Measurements from ENCODE around the gene RAD51AP1. TPM values are rescaled to one million over a fixed set of nuclear protein-coding genes. Genes with fewer than 3 reads are reported as not detected.

Gene RAD51AP1, protein sequence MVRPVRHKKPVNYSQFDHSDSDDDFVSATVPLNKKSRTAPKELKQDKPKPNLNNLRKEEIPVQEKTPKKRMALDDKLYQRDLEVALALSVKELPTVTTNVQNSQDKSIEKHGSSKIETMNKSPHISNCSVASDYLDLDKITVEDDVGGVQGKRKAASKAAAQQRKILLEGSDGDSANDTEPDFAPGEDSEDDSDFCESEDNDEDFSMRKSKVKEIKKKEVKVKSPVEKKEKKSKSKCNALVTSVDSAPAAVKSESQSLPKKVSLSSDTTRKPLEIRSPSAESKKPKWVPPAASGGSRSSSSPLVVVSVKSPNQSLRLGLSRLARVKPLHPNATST
- total RNA-seq (2022) = 86.2 and 87.4 TPM in 2 replicates
- Bru-seq, nascent RNA = percentile 95 among the genes with signal in this experiment
- percentile 95 among the genes with signal in this experiment for BruChase-seq, experiment 1, labeled RNA remaining after a 2-hour chase
- BruChase-seq, experiment 2, labeled RNA remaining after a 6-hour chase = percentile 93 among the genes with signal in this experiment
- long read RNA-seq, transcript RAD51AP1-201 (10 exons, 2,163 nt) = minor isoform, 8 of 131 reads
- long read RNA-seq, transcript RAD51AP1-202 (9 exons, 2,113 nt) = major isoform, 82 of 131 reads
- long read RNA-seq, partial matches to known transcripts = 2 of 131 reads
- long read RNA-seq, other reads (novel, unspliced or antisense) = 36 of 131 reads

DNA sequence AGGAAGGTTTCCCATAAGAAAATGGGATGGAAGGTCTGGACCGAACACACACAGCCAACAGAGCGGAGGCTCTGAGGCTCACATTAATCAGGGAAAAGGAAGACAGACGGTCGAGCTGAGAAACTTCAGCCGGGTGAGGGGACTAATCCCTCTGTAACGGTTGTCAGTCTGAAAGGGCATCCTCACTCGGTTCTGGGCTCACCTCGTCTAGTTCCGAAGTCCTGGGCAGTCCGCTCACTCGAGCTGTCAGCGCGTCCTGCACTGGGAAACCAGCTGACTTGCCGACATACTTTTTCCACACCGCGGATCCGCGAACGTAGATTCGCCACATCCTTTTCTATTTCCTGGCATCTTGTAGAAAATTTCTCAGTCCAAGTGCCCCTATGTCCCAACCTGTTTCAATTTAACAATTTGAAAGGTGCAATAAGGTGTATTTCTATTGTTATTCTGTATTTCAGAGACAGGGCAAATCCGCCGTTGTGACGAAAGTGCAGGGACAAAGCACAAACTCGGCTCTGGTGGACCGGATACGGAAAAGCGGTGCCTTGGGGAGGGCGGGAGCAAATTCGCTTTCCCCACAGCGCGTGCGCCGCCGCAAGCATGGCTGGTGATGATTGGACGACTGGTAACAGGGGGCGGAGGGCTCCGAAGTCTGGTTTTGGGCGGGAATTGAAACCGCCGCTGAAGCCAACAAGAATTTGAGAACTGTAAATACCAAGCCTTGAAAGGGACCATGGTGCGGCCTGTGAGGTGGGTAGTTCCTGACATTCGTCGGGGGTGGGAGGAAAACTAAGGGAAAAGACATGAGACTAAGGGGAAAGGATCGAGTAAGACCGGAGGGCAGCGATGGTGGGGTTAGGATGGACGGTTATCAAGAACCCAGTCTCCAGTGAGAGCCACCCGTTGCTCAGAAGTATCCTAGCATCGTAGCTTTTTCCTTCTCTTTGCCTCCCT lies at the start of gene RAD51AP1:
TSS of gene RAD51AP1 (plus strand) at position 684 of the 954 bp plus-strand sequence. CDS start at position 734, 50 bp downstream.
- H3K36me3 ChIP-seq (ENCODE audit: control insufficient read depth, insufficient read depth, low read length) = no peaks in the 10 kb centered on the region
- Mint-ChIP-seq H3K4me3 (ENCODE audit: unreplicated experiment) (peak within 1 kb of the TSS; percentile 89), H3K27me3 (ENCODE audit: insufficient read depth, unreplicated experiment) (no peaks in the 10 kb centered on the region), H3K36me3 (ENCODE audit: insufficient read depth, unreplicated experiment) (peaks cover 24% of the 10 kb centered on the region), H3K27ac (ENCODE audit: unreplicated experiment) (peak within 1 kb of the TSS; percentile 93), H3K9me3 (ENCODE audit: unreplicated experiment) (no peaks in the 10 kb centered on the region), H3K4me1 (ENCODE audit: low read depth, unreplicated experiment) (peaks cover 9% of the 10 kb centered on the region)
- BruUV-seq (replicated peaks) = no TSS peak
- peak within 1 kb of the TSS; percentile 72 for H3K4me3 ChIP-seq (ENCODE audit: low read depth, low read length)
- TF ChIP-seq, protein P1, sequence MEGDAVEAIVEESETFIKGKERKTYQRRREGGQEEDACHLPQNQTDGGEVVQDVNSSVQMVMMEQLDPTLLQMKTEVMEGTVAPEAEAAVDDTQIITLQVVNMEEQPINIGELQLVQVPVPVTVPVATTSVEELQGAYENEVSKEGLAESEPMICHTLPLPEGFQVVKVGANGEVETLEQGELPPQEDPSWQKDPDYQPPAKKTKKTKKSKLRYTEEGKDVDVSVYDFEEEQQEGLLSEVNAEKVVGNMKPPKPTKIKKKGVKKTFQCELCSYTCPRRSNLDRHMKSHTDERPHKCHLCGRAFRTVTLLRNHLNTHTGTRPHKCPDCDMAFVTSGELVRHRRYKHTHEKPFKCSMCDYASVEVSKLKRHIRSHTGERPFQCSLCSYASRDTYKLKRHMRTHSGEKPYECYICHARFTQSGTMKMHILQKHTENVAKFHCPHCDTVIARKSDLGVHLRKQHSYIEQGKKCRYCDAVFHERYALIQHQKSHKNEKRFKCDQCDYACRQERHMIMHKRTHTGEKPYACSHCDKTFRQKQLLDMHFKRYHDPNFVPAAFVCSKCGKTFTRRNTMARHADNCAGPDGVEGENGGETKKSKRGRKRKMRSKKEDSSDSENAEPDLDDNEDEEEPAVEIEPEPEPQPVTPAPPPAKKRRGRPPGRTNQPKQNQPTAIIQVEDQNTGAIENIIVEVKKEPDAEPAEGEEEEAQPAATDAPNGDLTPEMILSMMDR (IDR thresholded peaks at IDR 0.05; ENCODE audit: insufficient read depth in 1 of 2, low read depth in 1 of 2, low read length in 1 of 2, severe bottlenecking in 1 of 2, unreplicated experiment in 1 of 2) = no peak
- POLR2A ChIA-PET = interaction anchor here (0.7 kb wide), 1 partner anchor 649 kb away, joined by 5 read pairs; no protein-coding TSS in a partner anchor
- intact Hi-C loops (cut with micrococcal nuclease; ENCODE audit: unreplicated experiment) = no loop called here
- peak; percentile 98 to 99 for DNase-seq
- no peaks in the 10 kb centered on the region for H3K9me3 ChIP-seq
- CTCF ChIA-PET = no interaction called here
- no peaks in the 10 kb centered on the region for H3K27me3 ChIP-seq (replicated peaks; ENCODE audit: control insufficient read depth, insufficient read depth, low read length)
- H3K4me1 ChIP-seq = peaks cover 7% of the 10 kb centered on the region

DNA sequence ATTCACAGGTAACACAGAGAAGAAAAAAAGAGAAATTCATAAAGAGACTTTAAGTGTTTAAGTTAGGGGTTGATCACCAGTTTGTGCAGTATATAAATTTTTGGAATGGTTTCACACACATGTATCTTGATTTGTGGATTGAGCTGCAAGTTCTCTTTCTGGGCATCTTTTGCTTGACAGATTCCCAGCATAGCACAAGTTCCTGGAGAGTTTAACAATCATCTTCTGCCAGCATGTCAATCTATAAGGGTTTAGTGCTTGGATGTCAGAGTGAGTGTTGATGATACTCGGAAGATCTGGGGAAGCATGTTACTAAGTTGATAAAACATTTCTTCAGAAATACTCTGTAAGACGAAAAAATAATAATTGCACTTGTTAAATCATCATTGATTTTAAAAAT lies 49.1 kb upstream of the RAD51AP1 start:
- intact Hi-C loops (cut with micrococcal nuclease; ENCODE audit: unreplicated experiment) = no loop called here
- Mint-ChIP-seq H3K9me3 (ENCODE audit: unreplicated experiment) (no peaks in the 10 kb centered on the region), H3K4me3 (ENCODE audit: unreplicated experiment) (no peak overlapping the region), H3K27me3 (ENCODE audit: insufficient read depth, unreplicated experiment) (no peaks in the 10 kb centered on the region), H3K27ac (ENCODE audit: unreplicated experiment) (no peak overlapping the region), H3K4me1 (ENCODE audit: low read depth, unreplicated experiment) (no peaks in the 10 kb centered on the region), H3K36me3 (ENCODE audit: insufficient read depth, unreplicated experiment) (peaks cover 14% of the 10 kb centered on the region)
- POLR2A ChIA-PET = no interaction called here
- Histone ChIP-seq H3K36me3 (ENCODE audit: control insufficient read depth, insufficient read depth, low read length) (peaks cover 2% of the 10 kb centered on the region; the same call in 1 of the 2 replicates), H3K4me1 (no peaks in the 10 kb centered on the region), H3K9me3 (no peaks in the 10 kb centered on the region), H3K4me3 (ENCODE audit: low read depth, low read length) (no peak overlapping the region), H3K27me3 (replicated peaks; ENCODE audit: control insufficient read depth, insufficient read depth, low read length) (no peaks in the 10 kb centered on the region)
- CTCF ChIA-PET = no interaction called here
- TF ChIP-seq, protein P1 (IDR thresholded peaks at IDR 0.05; ENCODE audit: insufficient read depth in 1 of 2, low read depth in 1 of 2, low read length in 1 of 2, severe bottlenecking in 1 of 2, unreplicated experiment in 1 of 2) = no peak
- no peak for DNase-seq
- no TSS peak for BruUV-seq (replicated peaks)

DNA sequence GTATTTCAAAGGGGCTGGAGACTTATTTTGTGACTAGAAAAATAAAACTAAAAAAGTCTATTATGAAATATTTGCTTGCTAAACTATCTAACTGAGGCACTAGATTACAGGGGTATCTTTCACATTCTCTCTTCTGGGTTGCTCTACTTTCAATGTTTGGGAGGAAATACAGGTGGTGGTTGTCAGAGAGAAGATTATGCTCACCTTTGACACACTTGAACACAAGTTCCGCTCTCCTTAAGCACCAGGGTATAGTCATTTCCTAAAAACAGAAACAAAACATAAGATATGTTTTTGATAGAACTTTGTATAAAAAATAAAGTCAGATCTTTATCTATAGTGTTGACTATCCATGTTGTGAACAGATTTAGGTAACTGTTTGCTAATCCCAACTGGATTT lies 47.7 kb upstream of the RAD51AP1 start:
- intact Hi-C loops (cut with micrococcal nuclease; ENCODE audit: unreplicated experiment) = no loop called here
- H3K4me1 ChIP-seq = no peaks in the 10 kb centered on the region
- Mint-ChIP-seq H3K27me3 (ENCODE audit: insufficient read depth, unreplicated experiment) (no peaks in the 10 kb centered on the region), H3K4me1 (ENCODE audit: low read depth, unreplicated experiment) (no peaks in the 10 kb centered on the region), H3K9me3 (ENCODE audit: unreplicated experiment) (no peaks in the 10 kb centered on the region), H3K36me3 (ENCODE audit: insufficient read depth, unreplicated experiment) (peaks cover 14% of the 10 kb centered on the region), H3K27ac (ENCODE audit: unreplicated experiment) (no peak overlapping the region), H3K4me3 (ENCODE audit: unreplicated experiment) (no peak overlapping the region)
- H3K27me3 ChIP-seq (replicated peaks; ENCODE audit: control insufficient read depth, insufficient read depth, low read length) = no peaks in the 10 kb centered on the region
- no peak overlapping the region for H3K4me3 ChIP-seq (ENCODE audit: low read depth, low read length)
- no peaks in the 10 kb centered on the region for H3K9me3 ChIP-seq
- ChIA-PET POLR2A (no interaction called here), CTCF (no interaction called here)
- BruUV-seq (replicated peaks) = no TSS peak
- TF ChIP-seq, protein P1 (IDR thresholded peaks at IDR 0.05; ENCODE audit: insufficient read depth in 1 of 2, low read depth in 1 of 2, low read length in 1 of 2, severe bottlenecking in 1 of 2, unreplicated experiment in 1 of 2) = no peak
- no peak for DNase-seq
- peaks cover 2% of the 10 kb centered on the region; the same call in 1 of the 2 replicates for H3K36me3 ChIP-seq (ENCODE audit: control insufficient read depth, insufficient read depth, low read length)
